Activated CD8-positive, alpha-beta memory T cell treated with anti-CD3 and anti-CD28 coated beads for 48 hours (primary cell): ENCODE results near the gene SLC25A42.

Experiments
- DNase-seq, 3 experiments: peaks; one replicate each; pipeline ENCODE4 v3.0.0-alpha.2; 2020; ENCODE audit warnings: low read depth in 2 of 3, low spot score in 2 of 3

SLC25A42 gene

GRCh38 chr19:19160461-19161035 lies 96.8 kb downstream of the SLC25A42 start:
- no peak for DNase-seq

GRCh38 chr19:19162495-19162894 lies 98.7 kb downstream of the SLC25A42 start:
- no peak for DNase-seq
